ENCODE measurements around the gene SLC26A3.
A peak's percentile ranks its signal among the peaks of the same experiment; 100 is the strongest.

SLC26A3 gene

GRCh38 chr7:107818622-107819021 lies 15.6 kb upstream of the SLC26A3 start:
- TF ChIP-seq ZBTB7A (IDR thresholded peaks at IDR 0.05; ENCODE audit: low read depth) (no peak), RAD21 (IDR thresholded peaks at IDR 0.05; ENCODE audit: low read depth) (no peak), TAF1 (IDR thresholded peaks at IDR 0.05; ENCODE audit: low read depth) (no peak), REST (IDR thresholded peaks at IDR 0.05; ENCODE audit: low read depth) (no peak), CEBPB (IDR thresholded peaks at IDR 0.05) (no peak), EGR1 (IDR thresholded peaks at IDR 0.05) (no peak), EP300 (IDR thresholded peaks at IDR 0.05; ENCODE audit: borderline replicate concordance) (no peak), TCF12 (IDR thresholded peaks at IDR 0.05; ENCODE audit: low read depth) (no peak), TEAD4 (IDR thresholded peaks at IDR 0.05) (no peak)

- TF ChIP-seq EP300 (IDR thresholded peaks at IDR 0.05; ENCODE audit: borderline replicate concordance) (peak; percentile 28; the same call in 1 of the 2 replicates), NFIC (IDR thresholded peaks at IDR 0.05) (peak; percentile 55; the same call in 1 of the 2 replicates), RAD21 (IDR thresholded peaks at IDR 0.05; ENCODE audit: low read depth) (no peak), TEAD4 (IDR thresholded peaks at IDR 0.05) (peak; percentile 50; the same call in 1 of the 2 replicates), FOXM1 (IDR thresholded peaks at IDR 0.05; ENCODE audit: borderline replicate concordance, low read depth) (peak; percentile 55; the same call in 1 of the 2 replicates), ZBTB7A (IDR thresholded peaks at IDR 0.05; ENCODE audit: low read depth) (no peak), REST (IDR thresholded peaks at IDR 0.05; ENCODE audit: low read depth) (no peak), USF1 (IDR thresholded peaks at IDR 0.05) (0 out of 2 replicates have a peak, but pooled peaks have one; percentile 5), CREB1 (IDR thresholded peaks at IDR 0.05; ENCODE audit: low read depth) (no peak), TCF12 (IDR thresholded peaks at IDR 0.05; ENCODE audit: low read depth) (peak; percentile 51)
Observed at GRCh38 chr7:107816011-107816566, 13.1 kb upstream of the SLC26A3 start.

GRCh38 chr7:107815254-107815882 lies 12.3 kb upstream of the SLC26A3 start:
- no peak for TF ChIP-seq EGR1 (IDR thresholded peaks at IDR 0.05)
- no peak for TF ChIP-seq TAF1 (IDR thresholded peaks at IDR 0.05; ENCODE audit: low read depth)
- TF ChIP-seq EP300 (IDR thresholded peaks at IDR 0.05; ENCODE audit: borderline replicate concordance) = no peak
- TF ChIP-seq CEBPB (IDR thresholded peaks at IDR 0.05) = no peak
- no peak for TF ChIP-seq FOXM1 (IDR thresholded peaks at IDR 0.05; ENCODE audit: borderline replicate concordance, low read depth)
- TF ChIP-seq REST (IDR thresholded peaks at IDR 0.05; ENCODE audit: low read depth) = no peak
- no peak for TF ChIP-seq NFIC (IDR thresholded peaks at IDR 0.05)
- TF ChIP-seq USF1 (IDR thresholded peaks at IDR 0.05) = no peak
- TF ChIP-seq CREB1 (IDR thresholded peaks at IDR 0.05; ENCODE audit: low read depth) = no peak
- no peak for TF ChIP-seq YY1 (IDR thresholded peaks at IDR 0.05; ENCODE audit: low read depth)
- TF ChIP-seq MAX (IDR thresholded peaks at IDR 0.05) = no peak
- TF ChIP-seq TEAD4 (IDR thresholded peaks at IDR 0.05) = no peak
- no peak for TF ChIP-seq RAD21 (IDR thresholded peaks at IDR 0.05; ENCODE audit: low read depth)
- no peak for TF ChIP-seq ZBTB7A (IDR thresholded peaks at IDR 0.05; ENCODE audit: low read depth)
- no peak for TF ChIP-seq TCF12 (IDR thresholded peaks at IDR 0.05; ENCODE audit: low read depth)

GRCh38 chr7:107813524-107813923 lies 10.5 kb upstream of the SLC26A3 start:
- TF ChIP-seq USF1 (IDR thresholded peaks at IDR 0.05) (no peak), EP300 (IDR thresholded peaks at IDR 0.05; ENCODE audit: borderline replicate concordance) (no peak), NFIC (IDR thresholded peaks at IDR 0.05) (no peak), ZBTB7A (IDR thresholded peaks at IDR 0.05; ENCODE audit: low read depth) (no peak), TCF12 (IDR thresholded peaks at IDR 0.05; ENCODE audit: low read depth) (no peak), EGR1 (IDR thresholded peaks at IDR 0.05) (no peak), FOXM1 (IDR thresholded peaks at IDR 0.05; ENCODE audit: borderline replicate concordance, low read depth) (no peak), REST (IDR thresholded peaks at IDR 0.05; ENCODE audit: low read depth) (no peak)
